Adrenal gland (tissue), 5 donors: ENCODE results near the gene LDB2.

Experiments
- CTCF ChIP-seq, 6 experiments: fragments of 450-650 bp in 4 of 6; fragments of 200-600 bp in 2 of 6; sonication (generic) in 1 of 6; IDR thresholded peaks; 1 replicate in 5 of 6; 2 replicates in 1 of 6; pipeline versions ENCODE4 v1.5.1 to v1.8.0; 2016 to 2021; ENCODE audit warnings: antibody characterized with exemption in 6 of 6, mild to moderate bottlenecking in 2 of 6, moderate library complexity in 1 of 6
- POLR2A ChIP-seq, 2 donors: fragments of 450-650 bp; IDR thresholded peaks; one replicate each; pipeline ENCODE4 v1.6.1; 2017; ENCODE audit warnings: antibody characterized with exemption in 2 of 2, mild to moderate bottlenecking in 2 of 2, moderate library complexity in 1 of 2
- donor health status: DM: no; HTN: no; CAD: no.

DNA sequence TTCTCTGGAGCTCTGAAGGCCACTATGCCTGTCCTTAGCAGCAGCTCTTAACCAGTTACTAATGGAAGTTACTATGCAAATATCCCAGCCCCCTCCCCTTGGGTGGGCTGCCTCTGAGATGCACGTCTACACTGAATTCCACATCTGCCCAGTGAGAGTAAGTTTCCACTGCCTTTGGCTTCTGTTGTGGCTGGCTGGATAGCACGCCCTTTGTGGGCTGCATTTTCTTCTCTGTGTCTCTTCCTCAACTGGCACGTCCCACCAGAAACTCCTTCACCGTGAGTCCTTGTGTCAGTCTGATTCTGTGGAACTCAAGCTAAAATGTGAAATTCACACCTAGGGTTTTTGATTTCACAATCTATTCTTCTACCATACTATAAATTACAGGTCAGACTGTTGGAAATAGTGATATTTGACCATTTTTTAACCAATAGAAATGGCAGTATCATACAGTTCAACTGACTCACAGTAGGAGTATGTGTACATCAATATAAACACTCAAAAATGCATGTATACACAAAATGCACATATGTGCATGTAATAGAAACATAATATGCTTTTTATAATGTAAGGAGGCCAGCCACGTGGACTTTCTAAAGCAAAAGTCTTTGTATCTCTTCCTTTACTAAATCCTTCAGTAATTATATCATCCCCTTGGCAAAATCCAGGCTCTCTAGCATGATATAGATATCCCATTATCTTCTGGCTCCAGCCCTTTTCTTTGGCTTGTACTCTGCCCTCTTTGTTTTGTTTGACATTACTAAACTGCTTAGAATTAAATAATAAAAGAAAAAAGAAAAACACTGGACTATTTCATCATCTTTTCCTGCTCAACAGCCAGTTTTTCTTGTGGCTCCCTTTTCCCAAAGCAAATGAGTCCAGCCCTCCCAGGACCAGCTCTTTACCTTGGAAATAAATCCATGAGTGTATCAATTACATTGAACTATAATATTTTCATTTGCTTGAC is 33.2 kb upstream of the LDB2 start:
- no peak for TF ChIP-seq CTCF (IDR thresholded peaks at IDR 0.05)
- no peak for TF ChIP-seq POLR2A (IDR thresholded peaks at IDR 0.05)
